ENCODE data around the gene ITSN1.

Gene ITSN1

GRCh38 chr21:33791073-33791472, 148.8 kb downstream of the ITSN1 start:
- TF ChIP-seq CTCF (conservative IDR thresholded peaks at IDR 0.05; ENCODE audit: low read depth, low read length): no peak
- no peak overlapping the region for H3K4me3 ChIP-seq (ENCODE audit: low read length)
- DNase-seq (ENCODE audit: low read depth): no peak

- no peak for DNase-seq (ENCODE audit: low read depth)
- TF ChIP-seq CTCF (conservative IDR thresholded peaks at IDR 0.05; ENCODE audit: low read depth, low read length): no peak
- no peak overlapping the region for H3K4me3 ChIP-seq (ENCODE audit: low read length)
These were observed 152.3 kb downstream of the ITSN1 start for GRCh38 chr21:33794596-33794995.

- no peak overlapping the region for H3K4me3 ChIP-seq (ENCODE audit: low read length)
- DNase-seq (ENCODE audit: low read depth): no peak
- TF ChIP-seq CTCF (conservative IDR thresholded peaks at IDR 0.05; ENCODE audit: low read depth, low read length): no peak
These were observed 155.3 kb downstream of the ITSN1 start for GRCh38 chr21:33797565-33797964.

DNA sequence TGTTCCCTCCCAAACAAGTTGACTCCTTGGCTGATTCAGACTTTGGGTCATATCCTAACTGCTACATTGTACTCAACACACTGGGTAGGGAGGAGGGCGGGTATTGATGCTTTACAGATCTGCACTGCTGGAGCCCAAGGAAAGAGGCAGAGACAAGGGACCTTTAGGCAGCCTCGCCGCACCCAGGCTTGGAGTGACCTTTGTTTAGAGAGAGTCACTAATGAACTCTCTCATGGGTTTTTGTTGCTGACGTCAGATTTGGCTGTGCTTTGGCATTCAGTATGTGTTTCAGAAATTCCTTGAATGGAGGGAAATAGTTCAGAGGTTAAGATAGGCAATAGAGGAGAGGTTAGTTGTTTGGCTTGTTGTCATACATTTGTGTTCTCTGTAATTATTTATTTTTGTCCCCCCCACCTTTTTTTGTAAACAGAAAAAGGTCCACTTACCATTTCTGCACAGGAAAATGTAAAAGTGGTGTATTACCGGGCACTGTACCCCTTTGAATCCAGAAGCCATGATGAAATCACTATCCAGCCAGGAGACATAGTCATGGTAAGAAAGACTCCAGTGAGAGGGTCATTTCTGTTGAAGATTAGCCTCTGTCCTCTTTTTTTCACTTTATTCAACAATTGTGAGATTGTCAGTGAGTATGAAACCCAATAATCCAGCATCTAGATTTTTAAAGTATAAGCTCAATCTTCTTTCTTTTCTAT, 157.2 kb downstream of the ITSN1 start:
- TF ChIP-seq CTCF (conservative IDR thresholded peaks at IDR 0.05; ENCODE audit: low read depth, low read length): no peak
- no peak overlapping the region for H3K4me3 ChIP-seq (ENCODE audit: low read length)
- no peak for DNase-seq (ENCODE audit: low read depth)

- TF ChIP-seq CTCF (conservative IDR thresholded peaks at IDR 0.05; ENCODE audit: low read depth, low read length): no peak
- no peak for DNase-seq (ENCODE audit: low read depth)
- no peak overlapping the region for H3K4me3 ChIP-seq (ENCODE audit: low read length)
These were observed 158.6 kb downstream of the ITSN1 start for GRCh38 chr21:33800753-33801423.

DNA sequence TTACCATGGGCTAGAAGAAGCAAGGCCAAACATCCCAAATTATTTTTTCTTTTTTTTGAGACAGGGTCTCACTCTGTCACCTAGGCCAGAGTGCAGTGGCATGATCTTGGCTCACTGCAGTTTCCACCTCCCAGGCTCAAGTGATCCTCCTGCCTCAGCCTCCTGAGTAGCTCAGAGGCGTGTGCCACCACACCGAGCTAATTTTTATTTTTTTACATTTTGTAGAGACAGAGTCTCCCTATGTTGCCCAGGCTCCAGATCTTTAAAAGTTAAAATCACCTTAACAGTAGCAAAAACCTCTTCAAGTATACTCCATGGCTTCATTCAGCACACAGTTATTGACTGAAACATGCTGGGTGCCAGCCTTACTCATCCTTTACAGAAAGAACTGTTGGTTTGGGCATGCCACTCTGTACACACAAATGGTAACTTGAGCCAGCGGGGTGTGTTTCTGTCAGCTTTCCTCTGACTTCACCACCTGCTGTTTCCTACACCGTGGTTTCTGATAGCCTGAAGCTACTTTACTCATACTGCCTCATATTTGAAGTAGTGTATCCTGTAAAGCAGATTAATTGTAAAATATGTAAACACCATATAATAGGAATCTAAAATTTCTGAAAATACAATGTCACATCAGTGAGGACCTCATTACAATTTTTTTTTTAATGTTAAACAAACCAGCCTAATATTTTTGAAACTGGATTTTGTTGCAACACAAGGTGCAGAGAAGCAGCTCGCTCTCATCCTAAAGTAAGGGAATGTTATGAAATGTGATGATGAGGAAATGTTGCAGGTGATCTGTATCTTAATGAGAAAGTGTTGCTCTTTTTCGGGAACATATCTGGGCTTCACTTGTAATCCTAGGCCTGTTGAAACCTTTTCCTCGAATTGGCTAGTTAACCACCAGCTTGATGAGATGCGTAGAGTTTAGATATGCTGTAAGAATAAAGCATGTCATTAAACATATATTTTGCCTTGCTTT, 159.4 kb downstream of the ITSN1 start:
- DNase-seq (ENCODE audit: low read depth): no peak
- no peak for TF ChIP-seq CTCF (conservative IDR thresholded peaks at IDR 0.05; ENCODE audit: low read depth, low read length)
- no peak overlapping the region for H3K4me3 ChIP-seq (ENCODE audit: low read length)

Data from retinal pigment epithelial cell (primary cell).